ENCODE measurements around the gene A2M. TPM values are rescaled to one million over a fixed set of nuclear protein-coding genes. Genes with fewer than 3 reads are reported as not detected.
A peak's percentile ranks its signal among the peaks of the same experiment; 100 is the strongest.

A2M gene
- total RNA-seq (ENCODE audit: unreplicated experiment): 1.4 TPM
- long read RNA-seq: 0 reads

GRCh38 chr12:9115731-9116559 lies at the start of gene A2M:
Gene A2M (minus strand): TSS chr12:9115919. CDS start chr12:9115849, 70 bp downstream.
- no peaks in the 10 kb centered on the region for H3K27me3 Mint-ChIP-seq (ENCODE audit: unreplicated experiment)
- no peak for TF ChIP-seq CTCF (IDR thresholded peaks at IDR 0.05; ENCODE audit: unreplicated experiment)
- H3K9me3 Mint-ChIP-seq (ENCODE audit: unreplicated experiment): no peaks in the 10 kb centered on the region
- H3K4me3 Mint-ChIP-seq (ENCODE audit: unreplicated experiment): no peak within 1 kb of the TSS
- no peak within 1 kb of the TSS for H3K27ac Mint-ChIP-seq (ENCODE audit: unreplicated experiment)
- peaks cover 16% of the 10 kb centered on the region for H3K4me1 Mint-ChIP-seq (ENCODE audit: unreplicated experiment)
- no peak for DNase-seq (ENCODE audit: low spot score)
- no peaks in the 10 kb centered on the region for H3K36me3 Mint-ChIP-seq (ENCODE audit: low read depth, unreplicated experiment)

GRCh38 chr12:9163392-9163791 lies 47.7 kb upstream of the A2M start:
- Mint-ChIP-seq H3K36me3 (ENCODE audit: low read depth, unreplicated experiment) (peaks cover 12% of the 10 kb centered on the region), H3K27me3 (ENCODE audit: unreplicated experiment) (peaks cover 1% of the 10 kb centered on the region), H3K9me3 (ENCODE audit: unreplicated experiment) (no peaks in the 10 kb centered on the region), H3K27ac (ENCODE audit: unreplicated experiment) (peak overlapping the region; percentile 77), H3K4me3 (ENCODE audit: unreplicated experiment) (no peak overlapping the region), H3K4me1 (ENCODE audit: unreplicated experiment) (peaks cover 48% of the 10 kb centered on the region)
- TF ChIP-seq CTCF (IDR thresholded peaks at IDR 0.05; ENCODE audit: unreplicated experiment): no peak
- DNase-seq (ENCODE audit: low spot score): no peak

DNA sequence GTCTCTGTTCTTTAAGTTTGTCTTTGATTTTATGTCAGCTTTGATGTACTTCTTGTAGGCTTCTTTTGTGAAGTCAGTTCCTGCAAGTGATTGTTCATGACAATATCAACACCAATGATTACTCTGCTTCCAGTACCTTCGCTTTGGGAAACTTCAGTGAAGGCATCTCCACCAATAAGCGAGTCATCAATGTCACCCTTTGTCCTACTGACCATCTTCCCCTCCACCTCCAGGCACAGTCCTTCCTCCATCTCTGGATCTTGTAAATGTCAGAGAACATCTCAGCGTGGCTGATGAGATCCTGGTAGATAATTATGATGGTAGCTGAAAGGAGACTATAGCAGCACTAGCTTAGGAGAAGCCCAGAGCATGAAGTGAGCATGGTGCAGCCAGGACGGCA lies 40.4 kb upstream of the A2M start:
- no peaks in the 10 kb centered on the region for H3K4me1 Mint-ChIP-seq (ENCODE audit: unreplicated experiment)
- no peak overlapping the region for H3K4me3 Mint-ChIP-seq (ENCODE audit: unreplicated experiment)
- no peak for TF ChIP-seq CTCF (IDR thresholded peaks at IDR 0.05; ENCODE audit: unreplicated experiment)
- H3K36me3 Mint-ChIP-seq (ENCODE audit: low read depth, unreplicated experiment): peaks cover 5% of the 10 kb centered on the region
- H3K27ac Mint-ChIP-seq (ENCODE audit: unreplicated experiment): no peak overlapping the region
- peaks cover 3% of the 10 kb centered on the region for H3K27me3 Mint-ChIP-seq (ENCODE audit: unreplicated experiment)
- H3K9me3 Mint-ChIP-seq (ENCODE audit: unreplicated experiment): no peaks in the 10 kb centered on the region
- DNase-seq (ENCODE audit: low spot score): no peak

DNA sequence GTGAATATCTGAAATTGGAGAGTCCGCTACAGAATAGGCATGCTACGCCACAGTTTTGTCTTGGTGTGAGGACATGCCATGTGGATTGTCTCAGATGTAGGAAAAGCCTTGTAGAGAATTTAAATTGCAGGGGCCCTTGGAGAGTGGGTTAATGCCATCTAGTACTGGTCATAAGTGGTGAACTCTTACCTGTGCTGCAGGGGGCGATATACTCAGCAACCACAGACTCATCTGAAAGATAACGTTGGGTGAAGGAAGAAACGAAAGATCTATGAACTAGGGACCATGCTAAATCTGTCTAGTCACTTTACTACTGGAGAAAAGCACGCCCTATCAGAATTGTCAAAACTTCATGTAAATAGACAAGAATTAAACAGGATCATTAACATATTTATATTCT lies 33.7 kb upstream of the A2M start:
- DNase-seq (ENCODE audit: low spot score): no peak

More for the DNA sequence above, 33.7 kb upstream of the A2M start:
- H3K36me3 Mint-ChIP-seq (ENCODE audit: low read depth, unreplicated experiment): peaks cover 6% of the 10 kb centered on the region
- H3K4me3 Mint-ChIP-seq (ENCODE audit: unreplicated experiment): no peak overlapping the region
- no peak overlapping the region for H3K27ac Mint-ChIP-seq (ENCODE audit: unreplicated experiment)
- peaks cover 3% of the 10 kb centered on the region for H3K4me1 Mint-ChIP-seq (ENCODE audit: unreplicated experiment)
- peak; percentile 18 for TF ChIP-seq CTCF (IDR thresholded peaks at IDR 0.05; ENCODE audit: unreplicated experiment)
- H3K27me3 Mint-ChIP-seq (ENCODE audit: unreplicated experiment): peaks cover 2% of the 10 kb centered on the region
- H3K9me3 Mint-ChIP-seq (ENCODE audit: unreplicated experiment): peaks cover 9% of the 10 kb centered on the region

Measured in endothelial cell (in vitro differentiated cells).